GM21447 (cell line): ENCODE measurements around the gene SELENBP1.
A peak's percentile ranks its signal among the peaks of the same experiment; 100 is the strongest.
"Not testable (repeated sequence)": the region's sequence is repeated elsewhere in the genome, so short reads cannot be mapped to it uniquely, and the experiment has no call there.

Experiments
- ATAC-seq: cut with Tn5 transposase; IDR thresholded peaks from one replicate; pipeline ENCODE4 v1.9.1; 2021; ENCODE audit not compliant: unreplicated experiment

The SELENBP1 gene

GRCh38 chr1:151384584-151384983, 12.1 kb upstream of the SELENBP1 start:
- no peak for ATAC-seq

GRCh38 chr1:151377150-151377884, 4.8 kb upstream of the SELENBP1 start:
- no peak for ATAC-seq

- ATAC-seq = no peak
Measured at GRCh38 chr1:151373196-151373595, 691 bp upstream of the SELENBP1 start.

- ATAC-seq = no peak
Measured at GRCh38 chr1:151371370-151372057, 991 bp downstream of the SELENBP1 start.

- no peak for ATAC-seq
Measured at GRCh38 chr1:151370211-151370911, 2.1 kb downstream of the SELENBP1 start.

- ATAC-seq = no peak
Measured at GRCh38 chr1:151369621-151370048, 2.9 kb downstream of the SELENBP1 start.

GRCh38 chr1:151369302-151369610, 3.2 kb downstream of the SELENBP1 start:
- no peak for ATAC-seq

GRCh38 chr1:151368393-151369301, 3.9 kb downstream of the SELENBP1 start:
- ATAC-seq = no peak

- no peak for ATAC-seq
Measured at GRCh38 chr1:151367658-151368392, 4.7 kb downstream of the SELENBP1 start.

GRCh38 chr1:151364996-151365395, 7.5 kb downstream of the SELENBP1 start:
- ATAC-seq = no peak

GRCh38 chr1:151362308-151363155, 10.0 kb downstream of the SELENBP1 start:
- ATAC-seq = no peak

- no peak for ATAC-seq
Measured at GRCh38 chr1:151361883-151362282, 10.6 kb downstream of the SELENBP1 start.

- ATAC-seq = no peak
Measured at GRCh38 chr1:151356696-151357095, 15.8 kb downstream of the SELENBP1 start.

GRCh38 chr1:151352021-151352718, 20.3 kb downstream of the SELENBP1 start:
- ATAC-seq = no peak

GRCh38 chr1:151350323-151350722, 22.2 kb downstream of the SELENBP1 start:
- ATAC-seq = not testable (repeated sequence)

GRCh38 chr1:151347523-151348246, 24.8 kb downstream of the SELENBP1 start:
- no peak for ATAC-seq

- peak; percentile 92 for ATAC-seq
Measured at GRCh38 chr1:151346769-151347522, 25.6 kb downstream of the SELENBP1 start, which contains the start of gene RFX5. Gene RFX5 (minus strand): TSS chr1:151347252. CDS start chr1:151346320, 932 bp downstream.
